Stomach (tissue), 9 donors: Measurements from ENCODE around the gene CCT4. TPM values are rescaled to one million over a fixed set of nuclear protein-coding genes. Genes with fewer than 3 reads are reported as not detected.
"Not testable (repeated sequence)": the region's sequence is repeated elsewhere in the genome, so short reads cannot be mapped to it uniquely, and the experiment has no call there.

Experiments
- DNase-seq, 2 donors: peaks; one replicate each; pipeline versions ENCODE4 v3.0.0 to v3.0.0-alpha.2; 2013 to 2019
- H3K27ac ChIP-seq, 5 donors: fragments of 200-600 bp in 4 of 5; sonication (generic) in 4 of 5; one replicate each; pipeline ENCODE4 v1.5.1; 2013 to 2019; ENCODE audit warnings: mild to moderate bottlenecking in 1 of 5, moderate library complexity in 1 of 5
- H3K27me3 ChIP-seq, 3 donors: fragments of 200-600 bp; sonication (generic); one replicate each; pipeline ENCODE4 v1.5.1; 2017 to 2019; ENCODE audit warnings: mixed run types in 1 of 3
- H3K36me3 ChIP-seq, 4 donors: fragments of 200-600 bp; sonication (generic); 1 replicate in 3 of 4; 2 replicates in 1 of 4; pipeline ENCODE4 v1.5.1; 2016 to 2019
- H3K4me1 ChIP-seq, 4 donors: fragments of 200-600 bp; sonication (generic); one replicate each; pipeline ENCODE4 v1.5.1; 2016 to 2019
- H3K4me3 ChIP-seq, 4 donors: fragments of 200-600 bp; sonication (generic) in 3 of 4; one replicate each; pipeline ENCODE4 v1.5.1; 2016 to 2019; ENCODE audit warnings: mild to moderate bottlenecking in 1 of 4
- H3K9me3 ChIP-seq, 4 donors: fragments of 200-600 bp; sonication (generic); one replicate each; pipeline ENCODE4 v1.5.1; 2016 to 2019
- EP300 ChIP-seq: sonication (generic); formaldehyde crosslinking; IDR thresholded peaks from one replicate; pipeline ENCODE4 v1.6.1; 2017; ENCODE audit warnings: antibody characterized with exemption
- POLR2A ChIP-seq, 4 donors: fragments of 450-650 bp; IDR thresholded peaks; one replicate each; pipeline ENCODE4 v1.6.1; 2016; ENCODE audit warnings: antibody characterized with exemption in 4 of 4, control low read depth in 2 of 4, mild to moderate bottlenecking in 1 of 4, moderate library complexity in 1 of 4
- POLR2AphosphoS5 ChIP-seq, 3 donors: sonication (generic); formaldehyde crosslinking; IDR thresholded peaks; one replicate each; pipeline ENCODE4 v1.6.1; 2016; ENCODE audit warnings: antibody characterized with exemption in 3 of 3
- WGBS, 5 donors: extraction: QIAGEN DNeasy Blood & Tissue Kit in 3 of 5; methylation state at CpG; one replicate each; pipeline versions ENCODE4 v1.1.5 to v1.1.7; 2013 to 2018; 5-methylcytosine and 5-hydroxymethylcytosine counted together
- intact Hi-C: fragments of 100-400 bp; cut with DNase I; formaldehyde crosslinking; loops from one replicate; pipeline ENCODE4 v1.15.1; 2023; ENCODE audit warnings: low total_unique reads
- polyA plus RNA-seq, 3 donors: library from polyadenylated mRNA; stranded (reverse); fragments of 200-250 nt; gene quantifications; one replicate each; pipeline ENCODE4 v1.2.3, GENCODE V29; 2013
- total RNA-seq, 5 donors: library from RNA; depleted of rRNA; stranded (reverse); fragments of >200 nt; gene quantifications; one replicate each; pipeline versions ENCODE4 v1.1.0 to v1.2.3, GENCODE V29; 2014 to 2016
- TF ChIP-seq, protein P1 (sequence below), 7 experiments: fragments of 450-650 bp in 4 of 7; fragments of 200-600 bp in 3 of 7; sonication (generic) in 3 of 7; IDR thresholded peaks; one replicate each; pipeline ENCODE4 v1.5.1; 2016 to 2019; ENCODE audit warnings: antibody characterized with exemption in 7 of 7, control low read depth in 2 of 7, mild to moderate bottlenecking in 1 of 7
- donor health status: healthy with polysubstance abuse.
- donor health status: Bipolar disorder and iron deficiency.
- donor health status: healthy.

Gene CCT4
- total and polyA plus RNA-seq, 8 donors, result 18.5 to 109 (median 62.4) TPM

DNA sequence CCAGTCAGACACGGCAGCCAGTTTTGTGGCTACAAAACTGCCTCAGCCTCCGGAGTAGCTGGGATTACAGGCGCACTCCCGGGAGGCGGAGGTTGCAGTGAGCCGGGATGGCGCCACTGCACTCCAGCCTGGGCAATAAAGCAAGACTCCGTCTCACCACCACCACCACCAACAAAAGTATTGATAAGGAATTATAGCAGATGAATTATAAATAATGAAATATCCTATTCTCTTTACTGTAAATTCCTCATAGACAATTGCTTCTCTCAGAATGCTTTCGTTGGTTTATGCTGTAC is 33.2 kb downstream of the CCT4 start:
- TF ChIP-seq, protein P1, sequence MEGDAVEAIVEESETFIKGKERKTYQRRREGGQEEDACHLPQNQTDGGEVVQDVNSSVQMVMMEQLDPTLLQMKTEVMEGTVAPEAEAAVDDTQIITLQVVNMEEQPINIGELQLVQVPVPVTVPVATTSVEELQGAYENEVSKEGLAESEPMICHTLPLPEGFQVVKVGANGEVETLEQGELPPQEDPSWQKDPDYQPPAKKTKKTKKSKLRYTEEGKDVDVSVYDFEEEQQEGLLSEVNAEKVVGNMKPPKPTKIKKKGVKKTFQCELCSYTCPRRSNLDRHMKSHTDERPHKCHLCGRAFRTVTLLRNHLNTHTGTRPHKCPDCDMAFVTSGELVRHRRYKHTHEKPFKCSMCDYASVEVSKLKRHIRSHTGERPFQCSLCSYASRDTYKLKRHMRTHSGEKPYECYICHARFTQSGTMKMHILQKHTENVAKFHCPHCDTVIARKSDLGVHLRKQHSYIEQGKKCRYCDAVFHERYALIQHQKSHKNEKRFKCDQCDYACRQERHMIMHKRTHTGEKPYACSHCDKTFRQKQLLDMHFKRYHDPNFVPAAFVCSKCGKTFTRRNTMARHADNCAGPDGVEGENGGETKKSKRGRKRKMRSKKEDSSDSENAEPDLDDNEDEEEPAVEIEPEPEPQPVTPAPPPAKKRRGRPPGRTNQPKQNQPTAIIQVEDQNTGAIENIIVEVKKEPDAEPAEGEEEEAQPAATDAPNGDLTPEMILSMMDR (IDR thresholded peaks at IDR 0.05), result no peak
- TF ChIP-seq EP300 (no peak), POLR2AphosphoS5 (IDR thresholded peaks at IDR 0.05) (no peak), POLR2A (IDR thresholded peaks at IDR 0.05) (no peak)
- H3K9me3 ChIP-seq, result no peaks in the 10 kb centered on the region
- intact Hi-C loops, result no loop called here
- H3K4me1 ChIP-seq, result peaks cover 6 to 40% (median 21%) of the 10 kb centered on the region in 4 donors
- peak overlapping the region; percentile 67 to 91 (median 72) for H3K4me3 ChIP-seq
- H3K36me3 ChIP-seq, result no peaks in the 10 kb centered on the region
- DNase-seq, result peak in 1 of 2 donors; percentile 32
- H3K27ac ChIP-seq, result peak overlapping the region; percentile 67 to 94 (median 91)
- H3K27me3 ChIP-seq, result no peaks in the 10 kb centered on the region
- WGBS, 5 donors, result 15 to 64% (median 21%) methylated on average over 9 of the region's 9 CpGs

DNA sequence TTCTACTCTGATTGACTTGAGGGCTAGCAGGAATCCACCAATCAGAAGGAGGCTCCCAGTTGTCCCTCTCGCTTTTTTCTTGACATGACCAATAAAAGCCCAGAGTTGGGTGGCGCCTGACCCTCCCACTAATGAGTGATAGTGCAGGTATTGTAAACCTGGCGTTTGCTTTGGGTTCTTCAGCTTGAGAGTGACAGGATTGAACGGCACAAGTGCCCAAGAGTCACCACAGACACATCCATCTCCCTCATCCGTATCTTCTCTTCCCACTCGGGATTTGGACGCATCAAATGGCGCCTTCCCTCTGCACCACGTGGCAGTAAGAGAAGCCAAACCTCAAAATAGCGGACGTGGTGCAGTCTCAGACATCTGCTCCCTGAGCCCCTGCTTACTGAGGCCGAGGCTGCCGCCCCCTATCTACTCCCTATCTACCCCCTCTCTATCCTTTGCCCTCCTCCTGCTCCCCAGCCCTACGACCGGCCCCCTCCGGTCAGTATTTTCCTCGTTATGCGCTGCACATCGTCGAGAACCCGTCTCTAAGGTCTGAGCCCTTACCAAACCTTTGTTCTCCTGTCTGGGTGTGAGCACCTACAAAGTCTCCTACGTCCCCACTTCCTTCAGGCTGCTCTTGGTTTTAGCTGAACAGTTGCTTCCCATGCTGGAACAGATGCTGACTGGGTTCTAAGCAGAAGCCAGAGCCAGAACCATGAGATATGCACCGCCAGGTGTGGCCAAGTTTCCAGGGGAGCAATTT is 33.7 kb downstream of the CCT4 start:
- TF ChIP-seq, protein P1 (IDR thresholded peaks at IDR 0.05), result no peak
- TF ChIP-seq POLR2AphosphoS5 (IDR thresholded peaks at IDR 0.05) (no peak), EP300 (no peak), POLR2A (IDR thresholded peaks at IDR 0.05) (no peak)
- H3K27me3 ChIP-seq, result no peaks in the 10 kb centered on the region
- H3K4me1 ChIP-seq, result peaks cover 6 to 40% (median 23%) of the 10 kb centered on the region in 4 donors
- H3K27ac ChIP-seq, result peak overlapping the region; percentile 67 to 94 (median 91)
- H3K36me3 ChIP-seq, result no peaks in the 10 kb centered on the region
- DNase-seq, result peak; percentile 90 to 98
- peak overlapping the region; percentile 67 to 91 (median 72) for H3K4me3 ChIP-seq
- intact Hi-C loops, result no loop called here
- no peaks in the 10 kb centered on the region for H3K9me3 ChIP-seq
- WGBS, 5 donors, result 2 to 4% (median 2%) methylated on average over 22 to 23 of the region's 23 CpGs

DNA sequence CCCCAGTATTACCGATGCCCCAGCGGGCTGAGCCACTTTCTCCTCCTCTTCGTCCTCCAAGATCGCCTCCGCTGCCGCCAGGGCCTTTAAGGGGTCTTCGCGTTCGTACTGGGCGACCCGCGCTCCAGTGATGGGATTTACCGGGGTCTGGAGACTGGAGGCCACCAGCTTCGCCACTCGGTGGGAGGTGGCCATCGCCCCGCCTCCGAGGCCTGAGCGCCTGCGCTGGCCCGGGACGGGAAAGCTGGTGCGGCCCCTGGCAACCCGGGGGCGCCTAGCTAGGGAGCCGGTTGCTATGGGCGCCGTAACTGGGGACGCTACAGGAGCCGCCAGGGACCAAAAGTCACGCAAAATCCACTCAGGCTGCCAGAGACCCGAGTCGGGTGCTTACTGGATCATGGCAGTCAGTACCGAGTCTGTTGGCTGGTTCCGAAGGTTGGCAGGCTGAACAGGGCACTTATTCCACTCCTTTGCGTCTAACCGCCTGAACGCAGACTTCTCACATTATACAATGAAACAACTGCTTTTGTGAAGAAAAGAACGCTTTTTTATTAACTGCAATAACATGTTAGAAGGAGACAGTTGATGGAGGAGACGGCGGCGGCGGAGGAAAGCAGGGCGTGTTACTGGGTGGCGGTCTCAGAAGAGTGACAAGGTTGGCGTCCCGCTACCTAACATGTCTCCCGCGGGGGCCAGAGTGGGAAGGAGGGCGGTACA is 34.5 kb downstream of the CCT4 start, which contains the start of gene FAM161A:
Gene FAM161A, minus strand, starts transcription at position 214 of the 717 bp plus-strand sequence. Its CDS starts 19 bp downstream, at position 195.
- H3K27me3 ChIP-seq, result no peaks in the 10 kb centered on the region
- peaks cover 6 to 40% (median 23%) of the 10 kb centered on the region in 4 donors for H3K4me1 ChIP-seq
- WGBS, 5 donors, result 0 to 1% (median 0%) methylated on average over 19 to 50 of the region's 50 CpGs
- peak within 1 kb of the TSS; percentile 86 to 96 (median 92) for H3K27ac ChIP-seq
- peak within 1 kb of the TSS; percentile 67 to 91 (median 72) for H3K4me3 ChIP-seq
- H3K9me3 ChIP-seq, result no peaks in the 10 kb centered on the region
- TF ChIP-seq POLR2AphosphoS5 (IDR thresholded peaks at IDR 0.05), result peak; percentile 17 to 41 (median 31)
- TF ChIP-seq, protein P1 (IDR thresholded peaks at IDR 0.05), result no peak
- peak; percentile 90 to 97 for DNase-seq
- intact Hi-C loops, result no loop called here
- H3K36me3 ChIP-seq, result no peaks in the 10 kb centered on the region

DNA sequence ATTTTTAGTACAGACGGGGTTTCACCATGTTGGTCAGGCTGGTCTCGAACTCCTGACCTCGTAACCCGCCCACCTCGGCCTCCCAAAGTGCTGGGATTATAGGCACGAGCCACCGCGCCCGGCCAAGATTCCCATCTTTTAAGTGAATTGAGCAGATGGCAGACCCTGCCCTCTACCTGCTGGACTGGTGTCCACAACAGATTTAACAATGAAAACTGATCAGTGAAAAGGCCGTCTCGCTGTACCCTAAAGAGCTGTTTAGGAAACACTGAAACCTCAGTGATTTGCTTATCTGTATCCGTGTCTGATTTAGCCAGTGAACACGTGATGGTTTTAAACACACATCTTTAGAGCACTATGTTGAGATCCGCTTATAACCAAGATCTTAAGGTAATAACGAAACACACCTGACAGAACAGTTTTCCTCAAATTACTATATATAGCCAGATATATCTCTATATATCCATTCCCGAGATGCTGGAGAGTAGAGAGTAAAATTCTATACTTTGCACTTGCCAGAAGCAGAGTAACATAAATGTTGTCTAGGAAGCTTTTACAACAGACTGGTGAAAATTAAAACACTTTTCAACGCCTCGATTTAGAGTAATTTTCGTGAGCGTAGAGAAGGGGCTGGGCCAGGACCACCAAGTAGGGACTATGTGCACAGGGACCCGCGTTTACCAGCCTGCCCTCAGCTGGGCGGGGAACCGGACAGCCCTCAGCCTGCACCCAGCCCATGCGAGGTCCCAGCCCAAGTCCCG is 35.2 kb downstream of the CCT4 start:
- Histone ChIP-seq H3K4me1 (peaks cover 6 to 40% (median 23%) of the 10 kb centered on the region in 4 donors), H3K9me3 (no peaks in the 10 kb centered on the region), H3K27me3 (no peaks in the 10 kb centered on the region), H3K36me3 (no peaks in the 10 kb centered on the region), H3K27ac (peak overlapping the region; percentile 86 to 96 (median 92)), H3K4me3 (peak overlapping the region; percentile 67 to 91 (median 72))
- 9 to 20% (median 9%) methylated on average over 25 to 26 of the region's 26 CpGs for WGBS, 5 donors
- TF ChIP-seq, protein P1 (IDR thresholded peaks at IDR 0.05), result no peak
- TF ChIP-seq EP300 (no peak), POLR2A (IDR thresholded peaks at IDR 0.05) (no peak), POLR2AphosphoS5 (IDR thresholded peaks at IDR 0.05) (no peak)
- intact Hi-C loops, result no loop called here
- DNase-seq, result peak; percentile 48 to 73

DNA sequence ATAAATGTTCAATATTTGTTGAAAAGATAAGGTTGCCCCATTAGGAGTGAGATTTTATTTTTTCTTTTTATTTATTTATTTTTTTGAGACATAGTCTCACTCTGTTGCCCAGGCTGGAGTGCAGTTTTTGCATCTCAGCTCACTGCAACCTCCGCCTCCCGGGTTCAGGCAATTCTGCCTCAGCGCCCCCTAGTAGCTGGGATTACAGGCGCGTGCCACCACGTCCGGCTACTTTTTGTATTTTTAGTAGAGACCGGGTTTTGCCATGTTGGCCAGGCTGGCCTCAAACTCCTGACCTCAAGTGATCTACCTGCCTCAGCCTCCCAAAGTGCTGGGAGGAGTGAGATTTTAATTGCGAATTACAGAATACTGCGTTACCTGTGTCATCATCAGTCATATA is 37.2 kb downstream of the CCT4 start:
- H3K9me3 ChIP-seq, H3K36me3 ChIP-seq, H3K4me3 ChIP-seq, DNase-seq, intact Hi-C loops, H3K27me3 ChIP-seq: not testable (repeated sequence)
- Histone ChIP-seq H3K4me1 (peaks cover 6 to 40% (median 23%) of the 10 kb centered on the region in 4 donors), H3K27ac (peak overlapping the region in 1 of 5 donors; percentile 7)
- 52 to 76% (median 59%) methylated on average over 10 of the region's 10 CpGs for WGBS, 5 donors
